GM19099 (cell line): ENCODE measurements around the gene TSPAN3.

Experiments used
- POLR2A ChIP-seq: IDR thresholded peaks from 3 replicates; pipeline ENCODE4 v1.6.1; 2011; ENCODE audit warnings: low read depth; ENCODE audit not compliant: insufficient read length; ENCODE audit errors: extremely low read depth

TSPAN3 gene

DNA sequence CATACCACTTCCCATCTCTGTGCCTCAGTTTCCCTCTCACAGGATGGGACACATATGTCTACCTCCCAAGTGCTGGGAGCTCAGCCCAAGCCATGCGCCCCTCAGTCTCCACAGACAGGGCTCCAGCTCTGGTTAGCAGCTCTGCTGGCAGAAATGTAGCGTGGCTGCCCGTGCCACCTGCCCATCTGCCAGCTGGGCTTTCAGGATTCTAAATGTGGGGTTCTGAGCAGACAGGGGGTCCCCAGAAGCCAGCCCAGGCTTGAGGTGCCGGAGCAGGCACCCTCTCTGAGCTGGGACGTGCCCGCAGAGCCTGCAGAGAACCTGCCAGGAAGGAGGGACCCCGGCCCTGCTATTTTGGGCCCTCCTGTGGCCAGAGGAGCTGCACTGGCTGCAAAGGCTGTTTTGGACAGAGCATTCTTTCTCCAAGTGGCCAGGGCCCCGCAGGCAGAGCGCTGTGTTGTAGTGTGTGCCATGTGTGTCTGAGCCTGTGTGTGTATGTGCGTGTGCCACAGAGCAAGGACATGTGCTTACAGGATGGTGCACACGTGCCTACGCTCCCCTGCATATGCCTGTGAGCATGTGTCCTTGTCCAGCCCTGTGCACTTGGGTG lies 44.3 kb downstream of the TSPAN3 start:
- TF ChIP-seq POLR2A = no peak

DNA sequence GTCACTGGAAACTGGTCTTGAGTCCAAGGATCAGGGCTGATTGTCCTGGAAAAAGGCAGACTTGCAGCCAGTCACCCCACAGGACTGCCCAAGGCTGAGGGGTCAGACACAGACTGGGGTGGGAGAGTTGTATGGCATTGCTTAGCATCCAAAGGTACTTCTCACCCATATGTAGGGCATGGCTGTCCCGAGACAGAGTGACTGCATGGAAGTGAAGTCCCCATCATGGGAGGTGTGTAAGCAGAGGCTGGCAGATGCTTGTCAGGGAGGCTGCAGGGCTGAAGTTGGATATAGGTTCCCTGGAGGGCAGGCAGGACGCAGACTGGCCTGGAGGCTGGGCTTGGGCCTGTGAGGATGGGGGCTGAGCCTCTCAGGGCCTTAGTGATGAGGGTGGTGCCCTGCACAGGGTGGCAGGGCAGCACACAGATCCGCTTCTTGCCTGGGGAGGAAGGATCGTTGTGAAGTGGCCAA lies 44.9 kb downstream of the TSPAN3 start:
- TF ChIP-seq POLR2A = no peak

DNA sequence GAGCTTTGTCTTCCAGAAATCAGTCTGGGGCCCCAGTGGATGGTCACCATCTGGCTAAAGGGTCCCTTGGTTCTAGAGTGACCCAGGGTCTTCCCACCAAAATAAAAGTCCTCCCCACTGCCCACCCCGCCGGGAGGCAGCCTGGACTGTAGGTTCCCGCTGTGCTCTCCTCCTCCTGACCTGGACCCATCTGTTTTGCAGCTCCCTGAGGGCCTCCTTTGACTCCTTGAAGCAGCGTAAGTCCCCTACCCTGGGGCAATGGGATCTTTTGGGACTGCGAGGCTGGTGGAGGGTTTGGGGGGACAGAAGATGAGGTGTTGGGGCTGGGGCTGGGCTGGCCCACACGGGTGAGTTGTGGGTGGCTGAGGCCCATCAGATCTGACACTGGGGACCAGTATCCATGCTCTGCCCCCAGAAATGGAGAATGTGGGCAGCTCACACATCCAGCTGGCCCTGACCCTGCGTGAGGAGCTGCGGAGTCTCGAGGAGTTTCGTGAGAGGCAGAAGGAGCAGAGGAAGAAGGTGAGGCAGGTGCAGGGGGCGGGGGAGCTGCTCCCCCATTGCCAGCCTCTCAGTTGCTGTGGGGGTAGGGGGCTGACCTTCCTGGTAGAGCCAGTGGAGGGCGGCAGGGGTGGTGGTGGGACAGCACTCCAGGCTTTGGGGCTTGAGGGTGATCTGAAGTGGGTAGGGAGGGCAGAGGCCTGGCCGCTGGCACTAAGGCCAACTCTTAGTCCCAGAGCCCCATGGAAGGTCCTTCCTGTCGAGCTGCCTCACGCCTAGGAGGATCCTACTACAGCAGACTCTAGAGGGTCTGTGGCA lies 45.6 kb downstream of the TSPAN3 start:
- no peak for TF ChIP-seq POLR2A

GRCh38 chr15:77024273-77025082 lies 46.4 kb downstream of the TSPAN3 start:
- no peak for TF ChIP-seq POLR2A

GRCh38 chr15:77023576-77024272 lies 47.2 kb downstream of the TSPAN3 start:
- no peak for TF ChIP-seq POLR2A

DNA sequence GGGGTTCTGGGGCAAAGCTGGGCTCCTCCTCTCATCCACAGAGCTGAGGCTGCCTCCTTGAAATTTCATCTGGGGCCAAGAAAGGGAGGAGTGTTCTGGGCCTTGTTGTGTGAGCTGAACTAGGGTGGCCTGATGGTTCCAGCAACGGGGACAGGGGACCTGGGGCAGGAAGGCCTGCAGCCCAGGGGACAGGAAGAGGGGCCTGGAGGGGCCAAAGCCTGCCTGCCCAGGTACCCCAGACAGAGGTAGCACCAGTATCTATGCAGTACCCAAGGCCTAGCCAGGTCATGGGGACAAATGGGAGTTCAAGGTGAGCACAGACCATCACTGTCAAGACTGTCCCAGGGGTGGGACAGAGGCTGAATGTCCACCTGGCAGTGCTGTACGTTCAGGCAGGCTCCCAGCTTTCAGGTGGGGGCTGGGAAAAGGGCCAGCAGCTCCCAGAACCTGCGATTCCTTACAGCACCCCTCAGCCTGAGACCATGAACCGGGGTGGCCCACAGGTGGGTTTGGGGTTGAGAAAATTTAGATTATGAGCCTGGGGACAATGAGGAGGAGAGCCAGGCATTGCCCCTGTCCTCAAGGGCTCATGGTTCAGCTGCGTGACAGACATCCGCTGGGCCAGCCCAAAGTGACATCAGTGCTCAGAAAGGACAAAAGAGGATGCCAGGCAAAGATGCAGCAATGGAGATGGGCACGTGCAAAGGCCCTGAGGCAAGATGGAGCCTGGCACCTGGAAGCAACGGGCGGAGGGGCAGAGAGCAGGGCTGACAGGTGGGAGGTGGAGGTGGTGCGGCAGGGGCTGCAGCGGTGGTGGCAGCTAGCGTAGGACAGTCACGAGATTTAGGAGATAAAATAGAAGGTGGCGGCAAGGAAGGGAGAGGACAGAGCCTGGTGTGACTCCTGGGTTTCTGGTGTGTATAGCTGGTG lies 48.0 kb downstream of the TSPAN3 start:
- TF ChIP-seq POLR2A = no peak

- no peak for TF ChIP-seq POLR2A
Measured at GRCh38 chr15:77021803-77022381, 49.0 kb downstream of the TSPAN3 start.

DNA sequence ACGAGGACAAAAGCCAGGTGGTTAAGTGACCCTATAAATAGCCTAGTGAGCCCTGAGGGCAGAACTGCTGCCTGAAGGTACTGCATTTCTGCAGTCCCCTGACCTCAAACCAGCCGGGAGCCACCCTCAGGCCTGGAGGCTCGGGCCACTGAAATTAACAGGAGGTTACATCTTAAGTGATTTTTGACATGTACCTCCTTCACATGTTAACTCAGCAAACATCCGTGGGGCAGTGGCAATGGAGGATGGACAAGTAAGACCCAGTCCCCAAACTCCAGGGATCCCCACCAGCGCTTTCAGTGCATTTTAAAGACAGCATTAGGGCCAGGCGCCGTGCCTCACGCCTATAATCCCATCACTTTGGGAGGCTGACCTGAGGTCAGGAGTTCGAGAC lies 49.8 kb downstream of the TSPAN3 start:
- TF ChIP-seq POLR2A = no peak

GRCh38 chr15:77020348-77021087 lies 50.4 kb downstream of the TSPAN3 start:
- TF ChIP-seq POLR2A = no peak

DNA sequence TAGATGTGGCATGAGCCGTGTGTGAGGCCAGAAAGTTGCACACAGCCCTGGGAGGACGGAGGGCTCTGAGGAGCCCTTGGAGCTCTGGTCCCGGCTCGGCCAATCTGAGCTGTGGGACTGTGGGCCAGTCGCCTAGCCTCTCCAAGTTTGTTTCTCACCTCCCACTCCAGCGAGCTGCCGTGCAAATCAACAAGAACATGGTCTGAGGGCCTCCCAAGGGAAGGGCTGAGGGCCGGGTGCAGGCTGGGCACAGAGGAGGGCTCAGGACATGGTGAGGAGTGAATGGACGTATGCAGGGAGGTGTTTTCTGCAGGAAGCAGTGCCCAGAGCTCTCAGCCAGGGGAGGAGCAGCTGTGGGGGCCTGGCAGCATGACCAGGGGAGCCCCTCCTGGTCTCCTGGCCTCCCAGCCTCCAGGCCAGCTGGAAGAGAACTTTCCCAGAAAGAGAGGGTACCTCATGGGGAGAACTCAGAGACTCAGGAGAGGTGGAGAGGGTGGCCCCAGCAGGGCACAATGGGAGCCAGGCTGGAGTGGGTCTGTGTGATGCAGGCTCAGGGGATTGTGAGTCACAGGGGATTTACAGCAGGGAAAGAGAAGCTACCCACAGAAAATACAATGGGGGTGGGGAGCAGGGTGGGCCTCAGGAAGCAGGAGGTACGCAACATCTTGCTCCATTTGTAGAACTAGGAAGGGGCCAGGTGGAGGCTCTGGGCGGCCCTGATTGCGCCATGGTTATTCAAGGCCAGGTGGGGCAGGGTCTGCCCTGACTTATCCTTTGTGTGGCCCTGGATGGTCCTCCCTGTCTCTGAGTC lies 51.2 kb downstream of the TSPAN3 start:
- no peak for TF ChIP-seq POLR2A

GRCh38 chr15:77018796-77019505 lies 52.0 kb downstream of the TSPAN3 start:
- TF ChIP-seq POLR2A = no peak

- TF ChIP-seq POLR2A = no peak
Measured at GRCh38 chr15:77017761-77018720, 52.9 kb downstream of the TSPAN3 start.
